IPS-20b (cell line): Measurements from ENCODE around the gene CARD14.

Experiments
- H3K27ac ChIP-seq: one replicate; pipeline ENCODE4 v1.5.1; 2013; ENCODE audit warnings: low read length
- H3K27me3 ChIP-seq: 2 replicates; pipeline ENCODE4 v1.6.1; 2013; ENCODE audit warnings: mild to moderate bottlenecking, low read length, inconsistent platforms; ENCODE audit not compliant: insufficient read depth
- H3K36me3 ChIP-seq: 2 replicates; pipeline ENCODE4 v1.6.1; 2013; ENCODE audit warnings: low read depth, mild to moderate bottlenecking, inconsistent platforms, low read length, moderate library complexity; ENCODE audit not compliant: insufficient read depth
- H3K4me1 ChIP-seq: 2 replicates; pipeline ENCODE4 v1.6.1; 2013; ENCODE audit warnings: mild to moderate bottlenecking, control low read depth, inconsistent platforms, low read length, moderate library complexity; ENCODE audit not compliant: insufficient read depth
- H3K4me3 ChIP-seq: 2 replicates; pipeline ENCODE4 v1.5.1; 2013; ENCODE audit warnings: mild to moderate bottlenecking, low read length, inconsistent platforms
- H3K9ac ChIP-seq: 2 replicates; pipeline ENCODE4 v1.6.1; 2013; ENCODE audit warnings: low read depth, mild to moderate bottlenecking, inconsistent platforms, low read length, moderate library complexity
- H3K9me3 ChIP-seq: 2 replicates; pipeline ENCODE4 v1.6.1; 2013; ENCODE audit warnings: mild to moderate bottlenecking, low read depth, low read length, inconsistent platforms; ENCODE audit not compliant: insufficient read depth

Gene CARD14

DNA sequence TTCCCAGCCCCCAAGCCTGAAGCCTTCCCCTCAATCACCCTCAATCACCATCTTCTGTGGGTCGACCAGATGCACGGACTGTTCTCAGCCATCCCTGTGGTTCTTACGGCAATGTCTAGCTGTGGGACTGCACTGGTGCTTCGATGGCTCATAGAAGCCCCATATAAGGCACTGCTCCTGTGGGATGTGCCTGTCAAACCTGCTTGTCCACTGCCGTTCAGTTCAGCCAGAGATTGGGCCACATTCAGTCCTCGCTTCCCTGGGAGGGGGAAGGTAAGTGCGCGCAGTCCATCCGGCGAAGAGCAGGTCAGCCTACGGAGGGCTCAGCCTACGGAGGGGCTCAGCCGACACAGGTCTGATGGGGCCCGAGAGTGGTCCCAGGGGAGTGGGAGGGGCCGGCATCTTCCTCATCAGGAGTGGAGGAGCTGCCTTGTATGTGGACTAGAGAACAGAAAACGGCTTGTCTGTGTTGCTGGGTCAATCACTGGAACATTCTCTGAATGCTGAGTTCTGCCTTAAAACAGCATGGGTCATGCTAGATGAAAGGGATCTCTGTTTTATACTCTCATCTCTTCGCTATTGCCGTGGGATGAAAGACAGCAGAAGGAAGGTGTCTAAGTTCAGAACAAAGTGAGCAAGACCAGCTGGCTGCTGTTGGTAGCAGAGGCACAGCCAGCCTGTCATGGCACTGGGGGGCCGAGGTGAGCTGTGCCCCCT, at the start of gene CARD14:
CARD14 (plus strand) TSS at position 247 of the 717 bp plus-strand sequence. CDS start 11,409 bp downstream, outside the sequence.
- no peaks in the 10 kb centered on the region for H3K9me3 ChIP-seq
- H3K9ac ChIP-seq, result no peak within 1 kb of the TSS
- no peaks in the 10 kb centered on the region for H3K4me1 ChIP-seq
- H3K27ac ChIP-seq, result no peak within 1 kb of the TSS
- H3K36me3 ChIP-seq, result no peaks in the 10 kb centered on the region
- no peak within 1 kb of the TSS for H3K4me3 ChIP-seq
- no peaks in the 10 kb centered on the region for H3K27me3 ChIP-seq

DNA sequence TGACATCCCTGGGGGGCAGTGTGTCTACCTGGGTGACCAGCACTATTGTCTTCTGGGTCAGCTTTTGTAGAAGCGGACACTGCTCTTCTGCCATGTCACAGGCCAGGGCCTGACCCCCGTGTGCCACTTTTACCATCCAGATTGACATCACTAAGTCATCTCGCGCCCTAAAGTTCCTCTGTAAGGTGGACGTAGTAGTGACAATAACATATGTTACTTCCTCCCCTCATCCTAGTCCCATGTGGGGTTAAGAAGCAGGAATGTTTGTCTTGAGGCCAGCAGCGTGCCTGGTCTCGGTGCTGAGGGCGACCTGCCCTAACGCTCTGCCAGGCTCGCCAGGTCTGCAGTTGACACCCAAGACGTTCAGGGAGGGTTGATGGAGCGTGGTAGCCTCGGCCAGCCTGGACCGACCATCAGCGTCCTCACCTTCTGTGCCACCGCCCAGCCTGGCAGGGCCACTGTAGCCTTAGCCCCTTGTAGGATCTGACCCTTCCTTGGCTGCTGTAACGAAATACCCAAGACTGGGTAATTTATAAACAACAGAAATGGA, 47.7 kb upstream of the CARD14 start:
- Histone ChIP-seq H3K4me1 (peaks cover 16% of the 10 kb centered on the region; the same call in 1 of the 2 replicates), H3K27me3 (no peaks in the 10 kb centered on the region), H3K36me3 (no peaks in the 10 kb centered on the region), H3K4me3 (no peak overlapping the region), H3K9me3 (no peaks in the 10 kb centered on the region), H3K9ac (no peak overlapping the region), H3K27ac (no peak overlapping the region)

DNA sequence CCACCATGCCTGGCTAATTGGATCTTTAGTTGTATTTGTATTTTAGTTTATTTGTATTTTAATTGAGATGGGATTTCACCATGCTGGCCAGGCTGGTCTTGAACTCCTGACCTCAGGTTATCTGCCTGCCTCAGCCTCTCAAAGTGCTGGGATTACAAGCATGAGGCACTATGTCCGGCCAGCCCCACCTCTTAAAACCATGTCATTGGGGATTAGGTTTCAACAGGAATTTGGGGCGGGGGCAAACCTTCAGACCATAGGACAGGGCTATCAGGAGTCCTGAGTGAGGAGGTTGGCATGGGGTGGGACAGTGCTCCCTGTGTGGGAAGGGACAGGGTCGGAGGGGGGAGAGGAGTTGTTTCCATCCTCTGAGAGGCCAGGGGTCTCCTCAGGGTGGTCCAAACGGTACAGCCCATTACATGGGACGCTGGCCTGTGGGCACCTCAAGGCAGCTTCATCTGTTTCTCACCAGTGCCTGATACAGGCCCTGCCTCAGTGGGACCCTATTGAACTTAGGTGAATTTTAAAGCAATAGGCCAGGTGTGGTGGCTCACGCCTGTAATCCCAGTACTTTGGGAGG, 46.8 kb upstream of the CARD14 start:
- H3K27ac ChIP-seq, result no peak overlapping the region
- H3K4me3 ChIP-seq, result no peak overlapping the region
- peaks cover 16% of the 10 kb centered on the region; the same call in 1 of the 2 replicates for H3K4me1 ChIP-seq
- no peaks in the 10 kb centered on the region for H3K27me3 ChIP-seq
- H3K9me3 ChIP-seq, result no peaks in the 10 kb centered on the region
- no peak overlapping the region for H3K9ac ChIP-seq
- H3K36me3 ChIP-seq, result no peaks in the 10 kb centered on the region

DNA sequence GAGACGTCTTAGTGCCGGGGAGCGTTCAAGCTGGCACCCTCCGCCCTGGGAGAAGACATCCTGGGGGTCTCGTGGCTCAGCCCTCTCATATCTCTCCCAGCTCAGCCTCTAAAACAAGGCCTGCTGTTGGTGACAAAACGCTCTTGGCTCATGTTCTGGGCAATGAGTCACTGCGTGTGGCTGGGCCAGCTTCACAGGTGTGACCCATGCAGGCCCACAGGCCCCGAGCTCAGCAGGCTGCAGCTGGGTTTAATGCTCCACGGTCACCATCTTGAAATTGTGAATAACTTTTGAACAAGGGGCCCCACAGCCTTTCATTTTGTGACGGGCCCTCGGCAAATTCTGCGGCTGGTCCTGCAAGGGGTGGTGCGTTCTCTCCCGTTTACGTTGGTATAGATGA, 46.0 kb upstream of the CARD14 start:
- H3K9ac ChIP-seq, result peak overlapping the region; percentile 68; the same call in 1 of the 2 replicates
- peak overlapping the region; percentile 49 for H3K4me3 ChIP-seq
- H3K36me3 ChIP-seq, result no peaks in the 10 kb centered on the region
- H3K4me1 ChIP-seq, result peaks cover 16% of the 10 kb centered on the region; the same call in 1 of the 2 replicates
- H3K9me3 ChIP-seq, result no peaks in the 10 kb centered on the region
- no peaks in the 10 kb centered on the region for H3K27me3 ChIP-seq
- peak overlapping the region; percentile 19 for H3K27ac ChIP-seq

DNA sequence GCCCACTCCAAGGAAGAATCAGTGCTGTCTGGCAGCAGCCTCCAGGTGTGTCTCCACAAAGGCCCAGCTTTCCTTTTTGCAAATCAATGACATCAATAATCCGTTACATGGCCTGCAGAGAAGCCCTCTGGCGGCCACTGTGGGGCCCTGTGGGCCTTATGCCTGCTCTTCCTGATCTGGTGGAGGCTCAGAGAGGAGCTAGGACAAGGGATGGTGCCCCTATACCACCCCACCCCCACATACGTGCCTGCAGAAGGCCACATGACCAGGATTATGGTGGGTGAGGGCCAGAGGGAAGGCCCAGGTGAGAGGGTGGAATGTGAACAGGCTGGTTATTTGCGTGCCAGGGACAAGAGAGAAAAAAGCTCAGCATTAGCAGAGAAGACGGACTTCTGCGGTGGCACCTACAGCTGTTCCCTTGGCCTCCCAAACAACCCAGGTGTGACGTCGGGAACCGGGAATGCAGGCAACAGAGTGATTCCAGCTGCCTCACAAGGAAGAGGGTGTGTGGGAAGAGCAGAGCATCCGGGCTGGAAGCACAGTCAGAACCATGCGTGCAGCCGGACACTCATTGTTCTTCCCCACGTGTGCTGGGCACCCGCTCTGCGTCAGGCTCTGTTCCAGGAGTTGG, 45.4 kb upstream of the CARD14 start:
- Histone ChIP-seq H3K36me3 (no peaks in the 10 kb centered on the region), H3K4me1 (peaks cover 19% of the 10 kb centered on the region; the same call in 1 of the 2 replicates), H3K9ac (peak overlapping the region; percentile 68; the same call in 1 of the 2 replicates), H3K9me3 (no peaks in the 10 kb centered on the region), H3K27ac (peak overlapping the region; percentile 19), H3K4me3 (peak overlapping the region; percentile 49; the same call in 1 of the 2 replicates), H3K27me3 (no peaks in the 10 kb centered on the region)

DNA sequence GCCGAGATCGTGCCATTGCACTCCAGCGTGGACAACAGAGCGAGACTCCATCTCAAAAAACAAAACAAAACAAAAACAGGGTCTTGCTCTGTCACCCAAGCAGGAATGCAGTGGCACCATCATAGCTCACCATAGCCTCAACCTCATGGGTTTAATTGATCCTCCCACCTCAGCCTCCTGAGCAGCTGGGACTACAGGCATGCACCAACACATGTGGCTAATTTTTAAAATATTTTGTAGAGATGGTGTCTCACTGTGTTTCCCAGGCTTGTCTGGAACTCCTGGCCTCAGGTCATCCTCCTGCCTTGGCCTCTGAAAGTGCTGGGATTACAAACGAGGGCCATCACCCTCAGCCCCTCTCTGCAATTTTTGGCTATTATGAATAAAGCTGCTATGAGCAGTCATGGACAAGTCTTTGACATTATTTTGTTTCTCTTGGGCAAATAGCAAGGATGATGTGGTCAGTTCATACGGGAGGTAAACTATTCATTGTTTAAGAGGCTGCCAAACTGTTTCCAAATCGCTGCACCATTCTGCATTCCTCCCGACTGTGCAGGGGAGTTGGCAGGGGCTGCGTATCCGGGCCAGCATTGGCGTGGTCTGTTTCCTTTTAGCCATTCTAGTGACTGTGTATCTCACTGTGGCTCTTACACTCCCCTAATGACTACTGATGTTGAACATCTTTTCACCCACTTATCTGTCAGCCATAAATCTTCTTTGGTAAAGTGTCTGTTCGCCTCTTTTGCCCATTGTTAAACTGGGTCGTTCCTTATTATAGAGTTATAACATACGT, 44.0 kb upstream of the CARD14 start:
- Histone ChIP-seq H3K4me3 (no peak overlapping the region), H3K27me3 (no peaks in the 10 kb centered on the region), H3K27ac (no peak overlapping the region), H3K36me3 (no peaks in the 10 kb centered on the region), H3K9ac (no peak overlapping the region), H3K4me1 (peaks cover 19% of the 10 kb centered on the region; the same call in 1 of the 2 replicates), H3K9me3 (no peaks in the 10 kb centered on the region)

DNA sequence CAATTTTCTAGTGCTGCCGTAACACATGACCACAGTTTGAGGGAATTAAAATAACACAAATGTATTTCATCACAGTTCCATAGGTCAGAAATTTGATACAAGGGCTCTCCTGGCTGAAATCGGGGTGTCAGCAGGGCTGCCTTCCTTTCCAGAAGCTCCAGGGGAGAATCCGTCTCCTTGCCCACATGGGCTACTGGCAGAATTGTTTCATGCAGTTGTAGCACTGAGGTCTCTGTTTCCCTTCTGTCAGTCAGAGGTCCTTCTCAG, 43.4 kb upstream of the CARD14 start:
- H3K9me3 ChIP-seq, result no peaks in the 10 kb centered on the region
- peaks cover 19% of the 10 kb centered on the region; the same call in 1 of the 2 replicates for H3K4me1 ChIP-seq
- no peaks in the 10 kb centered on the region for H3K27me3 ChIP-seq
- no peak overlapping the region for H3K9ac ChIP-seq
- H3K36me3 ChIP-seq, result no peaks in the 10 kb centered on the region
- no peak overlapping the region for H3K4me3 ChIP-seq
- H3K27ac ChIP-seq, result no peak overlapping the region

DNA sequence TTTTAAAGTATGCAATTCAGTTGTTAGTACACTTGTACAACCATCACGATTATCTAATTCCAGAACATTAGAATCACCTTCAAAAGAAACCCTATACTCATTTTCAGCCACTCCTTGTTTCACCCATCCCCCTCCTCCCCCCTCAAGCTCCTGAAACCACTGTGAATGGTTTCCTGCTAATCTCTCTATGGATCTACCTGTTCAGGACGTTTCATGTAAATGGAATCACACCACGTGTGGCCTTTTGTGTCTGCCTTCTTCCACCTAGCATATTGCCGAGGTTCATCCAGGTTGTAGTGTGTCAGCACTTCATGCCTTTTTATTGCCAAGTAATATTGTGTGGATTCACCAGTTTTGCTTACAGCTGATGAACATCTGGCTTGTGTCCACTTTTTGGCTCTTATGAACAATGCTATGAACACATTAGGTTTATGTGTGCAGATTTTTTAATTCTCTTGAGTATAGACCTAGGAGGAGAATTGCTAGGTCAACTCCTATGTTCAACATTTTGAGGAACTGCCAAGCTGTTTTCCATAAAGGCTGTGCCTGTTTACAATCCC, 40.7 kb upstream of the CARD14 start:
- Histone ChIP-seq H3K36me3 (peaks cover 17% of the 10 kb centered on the region), H3K27me3 (no peaks in the 10 kb centered on the region), H3K4me3 (no peak overlapping the region), H3K4me1 (peaks cover 13% of the 10 kb centered on the region; the same call in 1 of the 2 replicates), H3K9me3 (no peaks in the 10 kb centered on the region), H3K27ac (no peak overlapping the region), H3K9ac (no peak overlapping the region)

DNA sequence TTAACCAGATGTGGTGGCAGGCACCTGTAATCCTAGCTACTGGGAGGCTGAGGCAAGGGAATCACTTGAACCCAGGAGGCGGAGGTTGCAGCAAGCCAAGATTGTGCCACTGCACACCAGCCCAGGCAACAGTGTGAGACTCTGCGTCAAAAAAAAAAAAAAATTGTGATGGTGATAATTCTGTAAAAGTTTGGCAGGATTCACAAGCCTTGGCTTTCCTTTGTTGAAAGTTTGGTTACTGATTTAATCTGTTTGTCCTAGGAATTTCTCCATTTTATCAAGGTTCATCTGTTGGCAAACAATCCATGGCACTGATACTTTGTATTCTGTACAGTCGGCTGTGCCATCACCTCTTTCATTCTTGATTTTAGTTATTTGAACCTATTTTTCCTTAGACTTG, 38.8 kb upstream of the CARD14 start:
- H3K4me3 ChIP-seq, result no peak overlapping the region
- peaks cover 4% of the 10 kb centered on the region; the same call in 1 of the 2 replicates for H3K4me1 ChIP-seq
- no peak overlapping the region for H3K27ac ChIP-seq
- peaks cover 36% of the 10 kb centered on the region for H3K36me3 ChIP-seq
- H3K9ac ChIP-seq, result no peak overlapping the region
- no peaks in the 10 kb centered on the region for H3K9me3 ChIP-seq
- no peaks in the 10 kb centered on the region for H3K27me3 ChIP-seq

DNA sequence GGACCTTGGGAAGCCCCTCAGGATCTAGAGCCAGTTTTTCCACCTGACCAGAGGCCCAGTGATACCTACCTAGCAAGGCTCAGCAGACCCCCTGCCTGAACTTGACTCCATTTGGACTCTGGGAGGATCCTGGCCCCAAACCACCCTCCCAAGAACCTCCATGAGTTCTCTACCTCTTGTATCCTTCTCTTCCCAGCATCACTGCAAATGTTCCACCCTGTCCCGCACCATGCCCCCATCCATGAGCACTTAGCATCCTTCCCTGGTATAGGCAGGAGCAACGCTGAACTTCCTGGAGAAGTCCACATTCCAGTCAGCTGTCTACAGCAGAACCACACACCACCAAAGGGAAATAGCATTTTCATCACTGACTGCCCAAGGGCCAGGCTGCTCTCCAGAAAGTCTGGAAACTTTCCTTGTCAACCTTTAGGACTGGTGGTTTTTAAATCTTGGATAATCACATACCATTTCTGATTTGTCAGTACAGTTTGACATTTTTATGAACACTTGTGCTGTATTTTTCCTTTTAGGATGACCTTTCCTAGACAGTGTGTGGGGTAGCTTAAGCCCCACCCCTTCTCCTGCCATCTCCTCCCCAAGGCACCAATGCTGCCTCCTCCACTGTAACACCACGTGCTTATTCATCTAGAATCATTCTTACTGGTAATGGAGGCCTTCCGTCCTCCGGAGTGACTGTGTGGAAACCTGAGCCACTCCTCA, 36.8 kb upstream of the CARD14 start:
- peaks cover 57% of the 10 kb centered on the region for H3K36me3 ChIP-seq
- no peak overlapping the region for H3K27ac ChIP-seq

More for the DNA sequence above, 36.8 kb upstream of the CARD14 start:
- H3K9me3 ChIP-seq, result no peaks in the 10 kb centered on the region
- no peak overlapping the region for H3K9ac ChIP-seq
- H3K27me3 ChIP-seq, result no peaks in the 10 kb centered on the region
- H3K4me1 ChIP-seq, result peaks cover 4% of the 10 kb centered on the region; the same call in 1 of the 2 replicates
- no peak overlapping the region for H3K4me3 ChIP-seq
